GF-D8 (cell line): Measurements from ENCODE around the gene TAT.
"Not testable (repeated sequence)": the region's sequence is repeated elsewhere in the genome, so short reads cannot be mapped to it uniquely, and the experiment has no call there.

Experiments
- DNase-seq: peaks from one replicate; lab custom pipeline; 2025; lab: John Stamatoyannopoulos, UW

The TAT gene

DNA sequence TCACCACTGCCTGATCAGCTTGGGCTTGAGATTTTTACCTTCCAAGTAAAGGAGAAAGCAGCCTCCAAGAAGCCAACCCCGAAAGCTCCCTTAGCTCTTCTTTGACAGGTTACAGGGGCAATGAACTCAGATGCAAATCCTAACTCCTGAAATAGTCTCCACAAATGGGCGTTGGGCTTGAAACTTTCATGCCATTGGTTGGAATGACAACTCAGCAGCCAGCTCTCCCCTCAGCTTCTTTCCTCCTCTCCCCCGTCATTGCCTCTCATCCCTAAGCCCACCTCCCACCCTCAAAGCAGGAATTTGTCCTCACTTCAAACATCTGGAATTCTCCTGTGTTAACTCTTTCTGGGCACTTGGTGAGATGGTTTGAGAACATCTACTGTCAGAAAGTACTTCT, at the start of gene TAT:
Gene TAT (minus strand): TSS at position 122 of the 400 bp plus-strand sequence. CDS start 677 bp downstream, outside the sequence.
- DNase-seq = no peak

DNA sequence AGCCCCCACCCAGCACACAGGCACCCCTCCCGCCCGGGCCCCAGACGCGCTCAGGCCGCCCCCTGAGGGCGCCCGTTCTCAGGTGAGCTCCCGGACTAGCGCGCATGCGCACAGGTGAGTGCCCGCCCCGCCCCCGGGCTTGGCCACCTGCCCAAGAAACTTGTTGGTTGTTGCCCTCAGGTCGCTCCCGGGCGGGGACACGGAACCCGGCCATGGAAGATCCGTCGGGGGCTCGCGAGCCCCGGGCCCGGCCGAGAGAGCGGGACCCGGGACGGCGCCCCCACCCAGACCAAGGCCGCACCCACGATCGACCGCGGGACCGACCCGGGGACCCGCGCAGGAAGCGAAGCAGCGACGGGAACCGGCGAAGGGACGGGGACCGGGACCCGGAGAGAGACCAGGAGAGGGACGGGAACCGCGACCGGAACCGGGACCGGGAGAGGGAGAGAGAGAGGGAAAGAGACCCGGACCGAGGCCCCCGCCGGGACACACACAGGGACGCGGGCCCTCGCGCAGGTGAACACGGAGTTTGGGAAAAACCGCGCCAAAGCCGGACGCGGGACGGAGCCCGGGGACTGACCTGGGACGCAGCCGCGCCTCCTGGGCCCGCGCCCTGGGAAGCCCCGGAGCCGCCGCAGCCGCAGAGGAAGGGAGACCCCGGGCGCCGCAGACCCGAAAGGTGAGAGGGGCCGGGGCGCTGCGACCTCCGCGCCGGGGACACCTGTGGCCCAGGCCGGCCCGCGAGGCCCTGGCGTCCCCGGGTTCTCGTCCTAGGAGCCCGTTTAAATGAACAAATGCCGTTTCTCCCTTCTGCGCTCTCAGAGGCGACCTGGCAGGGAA, 49.3 kb upstream of the TAT start, which contains the start of gene MARVELD3:
Gene MARVELD3 (plus strand): TSS at position 167 of the 840 bp plus-strand sequence. CDS start 46 bp downstream, at position 213.
- DNase-seq = no peak

DNA sequence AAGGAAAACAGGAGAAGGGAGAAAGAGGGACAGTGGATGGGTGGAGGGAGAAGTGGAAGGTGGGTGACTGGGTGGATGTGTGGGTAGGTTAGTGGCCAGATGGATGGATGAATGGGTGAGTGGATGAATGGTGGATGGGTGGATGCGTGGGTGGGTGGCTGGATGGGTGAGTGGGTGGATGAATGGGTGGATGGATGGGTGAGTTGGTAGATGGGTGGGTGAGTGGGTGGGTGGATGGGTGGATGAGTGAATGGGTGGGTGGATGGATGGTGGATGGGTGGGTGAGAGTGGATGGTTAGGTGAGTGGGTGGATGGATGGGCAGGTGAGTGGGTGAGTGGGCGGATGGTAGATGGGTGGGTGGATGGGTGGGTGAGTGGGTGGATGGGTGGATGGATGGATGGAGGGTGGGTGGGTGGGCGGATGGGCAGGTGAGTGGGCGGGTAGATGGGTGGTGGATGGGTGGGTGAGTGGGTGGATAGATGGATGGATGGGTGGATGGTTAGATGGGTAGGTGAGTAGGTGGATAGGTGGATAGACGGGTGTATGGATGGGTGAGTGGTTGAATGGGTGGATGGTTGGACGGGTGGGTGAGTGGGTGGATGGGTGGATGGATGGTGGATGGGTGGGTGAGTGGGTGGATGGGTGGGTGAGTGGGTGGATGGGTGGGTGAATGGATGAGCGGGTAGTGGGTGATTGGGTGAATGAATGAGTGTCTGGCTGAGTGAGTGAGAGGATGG, 48.4 kb upstream of the TAT start:
- no peak for DNase-seq

DNA sequence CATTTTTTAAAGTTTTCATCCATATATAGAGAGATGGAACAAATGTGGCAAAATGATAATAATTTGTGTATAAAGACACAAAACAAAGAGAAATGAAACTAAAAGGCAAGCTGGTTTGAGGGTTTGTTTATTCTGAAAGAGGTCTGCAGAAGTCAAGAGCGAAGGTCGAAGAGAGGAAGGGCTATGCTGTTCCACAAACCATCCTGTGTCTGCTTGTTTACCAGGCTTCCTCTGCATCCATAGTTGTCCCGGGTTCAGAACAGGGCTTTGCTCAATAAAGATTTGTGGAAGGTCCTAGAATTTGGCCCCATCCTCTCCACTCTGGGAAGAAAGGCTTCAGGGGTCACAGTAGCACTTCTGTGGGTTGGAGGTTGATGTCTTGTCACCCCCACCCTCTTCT, 46.7 kb upstream of the TAT start:
- DNase-seq = no peak

GRCh38 chr16:71622088-71622487, 45.2 kb upstream of the TAT start:
- no peak for DNase-seq

DNA sequence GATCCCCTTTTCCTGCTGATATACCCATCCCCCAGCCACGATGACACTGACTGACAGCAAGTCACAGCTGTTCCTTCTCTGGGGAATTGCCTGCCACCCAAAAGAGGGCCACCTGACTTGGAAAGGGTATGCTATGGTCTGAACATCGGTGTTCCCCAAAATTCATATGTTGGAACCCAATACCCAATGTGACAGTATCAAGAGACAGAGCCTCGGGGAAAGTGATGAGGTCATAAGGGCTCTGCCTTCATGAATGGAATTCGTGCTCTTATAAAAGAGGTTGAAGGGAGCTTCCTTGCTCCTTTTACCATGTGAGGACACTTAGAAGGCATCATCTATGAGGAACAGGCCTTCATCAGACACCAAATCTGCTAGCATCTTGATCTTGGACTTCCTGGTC, 41.5 kb upstream of the TAT start:
- no peak for DNase-seq

DNA sequence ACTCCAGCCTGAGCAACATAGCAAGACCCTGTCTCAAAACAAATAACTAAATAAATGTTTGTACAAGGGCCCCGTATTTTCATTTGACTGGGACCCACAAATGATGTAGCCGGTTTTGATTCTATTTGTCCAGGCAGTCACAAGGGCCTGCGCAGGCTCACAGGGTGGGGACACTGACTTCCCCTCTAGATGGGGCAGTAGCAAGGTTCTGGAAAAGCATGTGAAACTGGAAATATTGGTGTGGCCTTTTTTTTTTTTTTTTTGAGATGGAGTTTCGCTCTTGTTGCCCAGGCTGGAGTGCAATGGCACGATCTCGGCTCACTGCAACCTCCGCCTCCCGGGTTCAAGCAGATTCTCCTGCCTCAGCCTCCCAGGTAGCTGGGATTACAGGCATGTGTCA, 38.1 kb upstream of the TAT start:
- DNase-seq = not testable (repeated sequence)

- no peak for DNase-seq
These were observed 34.3 kb upstream of the TAT start for GRCh38 chr16:71610936-71611871.

- no peak for DNase-seq
These were observed 33.6 kb upstream of the TAT start for GRCh38 chr16:71610447-71610846.

DNA sequence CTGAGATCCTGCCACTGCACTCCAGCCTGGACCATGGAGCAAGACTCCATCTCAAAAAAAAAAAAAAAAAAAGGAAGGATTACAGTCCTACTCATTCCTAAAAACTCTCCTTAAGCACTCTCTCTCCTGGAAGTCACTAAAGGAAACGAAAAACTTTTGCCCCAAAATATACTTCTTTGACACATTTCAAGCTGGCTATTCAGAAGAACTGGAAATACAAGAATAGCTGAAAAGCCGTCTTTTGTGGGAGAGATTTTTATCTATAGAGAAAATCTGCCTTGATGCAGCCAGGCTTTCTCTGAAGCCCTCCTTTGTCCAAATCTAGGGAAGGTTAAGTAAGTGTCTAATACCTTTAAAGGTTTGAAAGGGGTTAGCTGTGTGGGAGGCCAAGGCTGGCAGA, 32.2 kb upstream of the TAT start:
- no peak for DNase-seq

GRCh38 chr16:71600822-71601221, 23.9 kb upstream of the TAT start:
- no peak for DNase-seq

DNA sequence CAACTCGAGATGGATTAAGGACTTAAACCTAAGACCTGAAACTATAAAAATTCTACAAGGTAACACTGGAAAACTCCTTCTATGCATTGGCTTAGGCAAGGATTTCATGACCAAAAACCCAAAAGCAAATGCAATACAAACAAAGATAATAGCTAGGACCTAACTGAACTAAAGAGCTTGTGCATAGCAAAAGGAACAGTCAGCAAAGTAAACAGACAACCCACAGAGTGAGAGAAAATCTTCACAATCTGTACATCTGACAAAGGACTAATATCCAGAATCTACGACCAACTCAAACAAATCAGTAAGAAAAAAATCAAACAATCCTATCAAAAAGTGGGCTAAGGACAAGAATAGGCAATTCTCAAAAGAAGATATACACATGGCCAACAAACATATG, 21.5 kb upstream of the TAT start:
- DNase-seq = not testable (repeated sequence)

GRCh38 chr16:71595340-71595826, 18.5 kb upstream of the TAT start:
- DNase-seq = not testable (repeated sequence)

GRCh38 chr16:71594000-71594646, 17.2 kb upstream of the TAT start:
- no peak for DNase-seq

DNA sequence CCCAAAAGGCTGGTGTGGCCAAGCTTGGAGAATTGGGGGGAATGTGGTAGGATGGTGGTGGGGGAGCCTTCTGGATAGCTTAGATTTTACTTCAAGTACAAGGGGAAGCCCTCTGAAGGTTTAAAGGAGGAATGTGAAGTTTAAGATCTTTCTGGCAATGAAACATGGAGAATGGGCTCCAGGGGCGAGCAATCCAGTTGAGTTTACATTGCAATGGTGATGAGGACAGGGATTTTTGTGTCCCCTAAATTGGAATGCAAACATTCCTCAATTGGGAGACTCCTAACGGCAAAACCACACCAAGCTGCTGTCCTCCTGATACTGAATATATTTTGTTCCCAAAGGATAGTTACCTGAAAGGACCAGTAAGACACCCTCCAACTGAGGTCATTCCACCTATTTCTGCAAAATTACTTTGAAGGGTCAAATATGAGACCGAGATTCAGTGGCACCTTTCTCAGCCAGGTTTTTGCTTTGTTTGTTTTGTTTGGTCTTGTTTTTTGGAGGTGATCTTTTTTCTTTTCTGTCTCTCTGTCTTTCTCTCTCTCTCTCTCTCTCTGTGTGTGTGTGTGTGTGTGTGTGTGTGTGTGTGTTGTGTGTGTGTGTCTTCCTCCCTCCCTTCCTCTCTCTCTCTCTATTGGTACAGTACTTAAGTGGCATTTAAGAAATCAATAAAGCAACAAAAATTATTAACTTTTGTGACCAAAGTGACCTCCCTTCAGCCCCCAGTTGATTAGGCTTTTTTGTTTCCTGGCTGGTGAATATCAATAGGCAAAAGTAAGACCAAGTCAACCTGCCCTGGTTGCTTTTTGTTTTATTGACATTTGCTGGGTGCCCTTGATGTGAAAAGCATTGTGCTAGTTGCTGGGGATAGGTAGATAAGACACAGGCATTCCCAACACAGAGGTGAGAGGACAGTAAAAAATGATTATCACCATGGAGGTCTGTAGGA, 16.4 kb upstream of the TAT start:
- DNase-seq = no peak

DNA sequence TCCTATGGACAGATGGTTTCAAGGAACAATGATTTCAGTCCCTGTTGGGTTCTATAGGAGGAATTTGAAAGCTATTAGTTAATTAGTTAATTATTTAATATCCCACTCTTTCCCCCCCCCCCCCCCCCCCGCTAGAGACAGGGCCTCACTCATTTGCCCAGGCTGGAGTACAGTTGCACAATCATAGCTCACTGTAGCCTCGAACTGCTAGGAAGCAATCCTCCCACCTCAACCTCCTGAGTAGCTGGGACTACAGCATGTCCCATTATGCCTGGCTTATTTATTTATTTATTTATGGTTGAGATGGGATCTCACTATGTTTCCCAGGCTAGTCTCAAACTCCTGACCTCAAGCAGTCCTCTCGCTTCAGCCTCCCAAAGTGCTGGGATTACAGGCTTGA, 15.0 kb upstream of the TAT start:
- no peak for DNase-seq

GRCh38 chr16:71590584-71590983, 13.7 kb upstream of the TAT start:
- no peak for DNase-seq

DNA sequence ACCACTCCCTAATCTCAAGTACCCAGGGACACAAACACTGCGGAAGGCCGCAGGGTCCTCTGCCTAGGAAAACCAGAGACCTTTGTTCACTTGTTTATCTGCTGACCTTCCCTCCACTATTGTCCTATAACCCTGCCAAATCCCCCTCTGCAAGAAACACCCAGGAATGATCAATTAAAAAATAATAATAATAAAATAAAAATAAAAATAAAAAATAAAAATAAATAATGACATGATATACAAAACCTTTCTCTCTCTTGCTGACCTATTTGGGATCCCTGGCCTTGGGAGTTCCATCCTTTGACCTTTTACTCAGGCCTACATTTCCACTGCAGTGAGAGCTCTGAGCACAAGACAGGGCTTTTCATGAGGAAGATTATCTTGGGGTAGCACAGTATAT, 13.2 kb upstream of the TAT start:
- DNase-seq = not testable (repeated sequence)

- not testable (repeated sequence) for DNase-seq
These were observed 12.4 kb upstream of the TAT start for GRCh38 chr16:71589334-71589733.

DNA sequence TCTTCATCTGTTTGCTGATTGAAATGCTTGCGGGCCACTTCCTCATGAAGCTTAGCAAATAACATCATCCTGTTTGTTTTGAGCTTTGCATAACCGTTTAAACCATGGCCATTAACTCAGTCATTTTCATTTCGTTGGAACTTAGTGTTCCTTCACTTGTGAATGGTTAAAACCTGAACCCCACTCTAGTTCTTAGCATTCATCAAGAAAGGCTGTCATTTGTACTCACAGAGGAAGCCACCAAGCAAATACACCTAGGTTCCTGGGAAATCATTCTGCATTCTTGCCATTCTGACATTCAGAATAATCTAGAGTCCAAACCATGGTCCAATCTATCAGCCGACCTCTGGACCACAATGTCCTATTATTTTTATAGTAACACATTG, 8.4 kb upstream of the TAT start:
- no peak for DNase-seq
